ENCODE measurements around the gene GATA2. TPM values are rescaled to one million over a fixed set of nuclear protein-coding genes. Genes with fewer than 3 reads are reported as not detected.

GATA2 gene
- total and polyA plus RNA-seq, 2 of the 8 experiments (the other 6 are each of a cell fraction or from before 2014, with no cell fraction given) = 0.03 to 0.30 TPM

DNA sequence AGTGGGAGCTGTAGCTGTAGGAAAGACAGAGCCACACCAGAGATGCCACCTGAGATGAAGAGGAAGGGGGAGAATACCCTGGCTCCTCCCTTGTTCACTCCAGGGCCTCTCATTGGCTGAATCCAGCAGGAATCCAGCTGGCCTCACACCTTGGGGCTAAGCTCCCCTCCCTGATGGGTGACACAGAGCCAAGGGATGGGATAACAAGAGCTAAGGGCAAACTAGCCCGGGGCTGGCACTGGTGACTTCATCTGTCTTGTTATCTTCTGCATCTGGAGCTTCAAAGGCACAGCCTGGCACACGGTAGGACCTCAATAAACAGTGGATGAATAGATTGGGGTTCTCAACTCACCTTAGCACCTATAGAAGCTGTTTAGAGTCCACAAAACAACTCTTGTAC lies 13.8 kb upstream of the GATA2 start:
- WGBS, 2 experiments (ENCODE audit: extremely low coverage in 1 of 2, insufficient coverage in 1 of 2, insufficient read length in 1 of 2, insufficient replicate concordance in 2 of 2, low coverage in 1 of 2, low lambda C conversion rate in 2 of 2, missing lambda C conversion rate in 1 of 2) = 81% methylated on average over 2 of the region's 2 CpGs; no CpG with 5 or more reads in 1 of the 2 experiments
- CTCF ChIA-PET (ENCODE audit: partially characterized antibody) = interaction anchor here (0.8 to 4.3 kb wide), 18 partner anchors 8 to 412 kb away, joined by 3 to 21 read pairs (median 4); partner anchors contain the start of gene GATA2
- Histone ChIP-seq H2BK12ac (ENCODE audit: low read depth, low read length) (no peak overlapping the region), H3K9ac (replicated peaks in 1 of 4; ENCODE audit: extremely low read depth in 1 of 4, low read depth in 3 of 4, low read length in 3 of 4) (no peak overlapping the region), H3K9me3 (ENCODE audit: insufficient read depth in 2 of 2, low read depth in 1 of 2, low read length in 1 of 2) (no peaks in the 10 kb centered on the region), H3K79me1 (ENCODE audit: low read depth, low read length) (no peaks in the 10 kb centered on the region), H3K79me2 (ENCODE audit: control insufficient read depth in 1 of 2, insufficient read depth in 2 of 2, low read length in 2 of 2) (no peaks in the 10 kb centered on the region), H3K18ac (ENCODE audit: extremely low read depth, low read length) (no peak overlapping the region), H3K14ac (ENCODE audit: insufficient read length) (no peak overlapping the region), H2BK5ac (ENCODE audit: low read depth, low read length) (no peak overlapping the region), H3K4ac (replicated peaks; ENCODE audit: insufficient read length, low read depth, low read length) (no peak overlapping the region), H3K4me2 (ENCODE audit: insufficient read depth in 1 of 2, low read depth in 2 of 2, low read length in 2 of 2) (no peak overlapping the region), H3K23me2 (ENCODE audit: low read depth, low read length) (no peaks in the 10 kb centered on the region), H2BK15ac (ENCODE audit: low read length) (no peak overlapping the region), H3K4me1 (replicated peaks in 1 of 4; ENCODE audit: control insufficient read depth in 3 of 4, insufficient read depth in 4 of 4, low read length in 3 of 4) (no peaks in the 10 kb centered on the region), H4K8ac (ENCODE audit: extremely low read depth, insufficient read depth, low read length) (no peak overlapping the region), H2AFZ (ENCODE audit: low read length) (no peak overlapping the region), H4K5ac (ENCODE audit: insufficient read length, low read depth, low read length) (no peak overlapping the region), H3K4me3 (ENCODE audit: extremely low read depth in 1 of 4, insufficient read depth in 2 of 4, low read depth in 3 of 4, low read length in 4 of 4) (no peak overlapping the region), H3K23ac (ENCODE audit: insufficient read length) (no peak overlapping the region), H2AK5ac (ENCODE audit: low read depth, low read length) (no peak overlapping the region), H2BK20ac (ENCODE audit: low read length) (no peak overlapping the region), H3K27me3 (replicated peaks in 1 of 4; ENCODE audit: control insufficient read depth in 3 of 4, extremely low read depth in 1 of 4, insufficient read depth in 3 of 4, low read length in 3 of 4) (no peaks in the 10 kb centered on the region; a peak in 3 of 7 replicates), H2BK120ac (replicated peaks; ENCODE audit: low read depth, low read length) (no peak overlapping the region), H3K36me3 (ENCODE audit: control insufficient read depth in 2 of 4, insufficient read depth in 4 of 4, low read length in 3 of 4) (no peaks in the 10 kb centered on the region), H3K27ac (ENCODE audit: low read depth, low read length) (no peak overlapping the region), H4K91ac (replicated peaks; ENCODE audit: insufficient read length, low read length) (no peak overlapping the region), H3K56ac (replicated peaks; ENCODE audit: insufficient read length, low read depth, low read length) (no peak overlapping the region), H4K20me1 (replicated peaks in 1 of 2; ENCODE audit: control insufficient read depth in 1 of 2, insufficient read depth in 2 of 2, low read length in 2 of 2) (no peaks in the 10 kb centered on the region)
- FAIRE-seq (no peak), DNase-seq (ENCODE audit: low read depth in 1 of 2, low spot score in 2 of 2) (no peak)
- POLR2A ChIA-PET (ENCODE audit: partially characterized antibody) = no interaction called here
- TF ChIP-seq SUZ12 (IDR thresholded peaks at IDR 0.05; ENCODE audit: low read length) = no peak
- no peak for TF ChIP-seq BCL11A (IDR thresholded peaks at IDR 0.05; ENCODE audit: low read depth in 2 of 2, low read length in 2 of 2)
- no peak for TF ChIP-seq RFX5 (IDR thresholded peaks at IDR 0.05; ENCODE audit: borderline replicate concordance, low read depth, low read length)
- no peak for TF ChIP-seq CHD1 (IDR thresholded peaks at IDR 0.05; ENCODE audit: low read depth, low read length)
- TF ChIP-seq RXRA (IDR thresholded peaks at IDR 0.05; ENCODE audit: insufficient read depth, low read depth, low read length) = no peak
